ENCODE measurements around the gene LRP1B. TPM values are rescaled to one million over a fixed set of nuclear protein-coding genes. Genes with fewer than 3 reads are reported as not detected.

The LRP1B gene
- total and polyA plus RNA-seq, 2 of the 8 experiments (the other 6 are each of a cell fraction or from before 2014, with no cell fraction given): 0.03 TPM; not detected in 1

DNA sequence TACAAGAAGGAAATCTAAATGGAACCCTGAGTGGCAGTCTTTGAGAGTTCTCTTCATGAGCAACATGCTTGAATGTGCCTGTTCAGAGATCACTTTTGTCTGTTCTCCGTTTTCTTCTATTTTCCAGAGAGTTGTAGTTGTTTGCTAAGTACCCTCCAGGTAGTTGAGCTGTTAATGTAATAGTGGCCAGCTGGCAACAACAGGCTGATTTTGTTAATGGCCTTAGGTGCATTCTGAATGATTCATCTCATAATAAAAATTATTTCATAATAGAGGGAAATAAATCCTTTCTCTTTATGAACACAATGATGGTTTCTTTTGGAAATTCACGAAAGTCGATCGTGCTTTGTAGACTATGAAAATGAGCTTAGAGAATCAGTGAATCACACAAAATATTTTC is 136.8 kb downstream of the LRP1B start:
- 95% methylated on average over 4 of the region's 4 CpGs; no CpG with 5 or more reads in 1 of the 2 experiments for WGBS, 2 experiments (ENCODE audit: extremely low coverage in 1 of 2, insufficient coverage in 1 of 2, insufficient read length in 1 of 2, insufficient replicate concordance in 2 of 2, low coverage in 1 of 2, low lambda C conversion rate in 2 of 2, missing lambda C conversion rate in 1 of 2)
- Histone ChIP-seq H3K14ac (ENCODE audit: insufficient read length) (no peak overlapping the region), H3K9me3 (ENCODE audit: insufficient read depth in 2 of 2, low read depth in 1 of 2, low read length in 1 of 2) (no peaks in the 10 kb centered on the region), H3K23me2 (ENCODE audit: low read depth, low read length) (no peaks in the 10 kb centered on the region), H2BK12ac (ENCODE audit: low read depth, low read length) (no peak overlapping the region), H3K56ac (replicated peaks; ENCODE audit: insufficient read length, low read depth, low read length) (no peak overlapping the region), H4K8ac (ENCODE audit: extremely low read depth, insufficient read depth, low read length) (no peak overlapping the region), H3K23ac (ENCODE audit: insufficient read length) (no peak overlapping the region), H3K36me3 (ENCODE audit: control insufficient read depth in 2 of 4, insufficient read depth in 4 of 4, low read length in 3 of 4) (no peaks in the 10 kb centered on the region), H4K20me1 (replicated peaks in 1 of 2; ENCODE audit: control insufficient read depth in 1 of 2, insufficient read depth in 2 of 2, low read length in 2 of 2) (no peaks in the 10 kb centered on the region), H3K79me1 (ENCODE audit: low read depth, low read length) (no peaks in the 10 kb centered on the region), H4K91ac (replicated peaks; ENCODE audit: insufficient read length, low read length) (no peak overlapping the region), H2BK15ac (ENCODE audit: low read length) (no peak overlapping the region), H2BK20ac (ENCODE audit: low read length) (no peak overlapping the region), H2AFZ (ENCODE audit: low read length) (no peak overlapping the region), H2AK5ac (ENCODE audit: low read depth, low read length) (no peak overlapping the region), H3K18ac (ENCODE audit: extremely low read depth, low read length) (no peak overlapping the region), H3K4ac (replicated peaks; ENCODE audit: insufficient read length, low read depth, low read length) (no peak overlapping the region), H3K79me2 (ENCODE audit: control insufficient read depth in 1 of 2, insufficient read depth in 2 of 2, low read length in 2 of 2) (no peaks in the 10 kb centered on the region), H3K4me1 (replicated peaks in 1 of 4; ENCODE audit: control insufficient read depth in 3 of 4, insufficient read depth in 4 of 4, low read length in 3 of 4) (no peaks in the 10 kb centered on the region), H4K5ac (ENCODE audit: insufficient read length, low read depth, low read length) (no peak overlapping the region), H3K9ac (replicated peaks in 1 of 4; ENCODE audit: extremely low read depth in 1 of 4, low read depth in 3 of 4, low read length in 3 of 4) (no peak overlapping the region), H3K27ac (ENCODE audit: low read depth, low read length) (no peak overlapping the region), H2BK5ac (ENCODE audit: low read depth, low read length) (no peak overlapping the region), H3K4me2 (ENCODE audit: insufficient read depth in 1 of 2, low read depth in 2 of 2, low read length in 2 of 2) (no peak overlapping the region), H3K4me3 (ENCODE audit: extremely low read depth in 1 of 4, insufficient read depth in 2 of 4, low read depth in 3 of 4, low read length in 4 of 4) (no peak overlapping the region), H3K27me3 (replicated peaks in 1 of 4; ENCODE audit: control insufficient read depth in 3 of 4, extremely low read depth in 1 of 4, insufficient read depth in 3 of 4, low read length in 3 of 4) (no peaks in the 10 kb centered on the region), H2BK120ac (replicated peaks; ENCODE audit: low read depth, low read length) (no peak overlapping the region)
- FAIRE-seq: no peak
- TF ChIP-seq, protein P1, sequence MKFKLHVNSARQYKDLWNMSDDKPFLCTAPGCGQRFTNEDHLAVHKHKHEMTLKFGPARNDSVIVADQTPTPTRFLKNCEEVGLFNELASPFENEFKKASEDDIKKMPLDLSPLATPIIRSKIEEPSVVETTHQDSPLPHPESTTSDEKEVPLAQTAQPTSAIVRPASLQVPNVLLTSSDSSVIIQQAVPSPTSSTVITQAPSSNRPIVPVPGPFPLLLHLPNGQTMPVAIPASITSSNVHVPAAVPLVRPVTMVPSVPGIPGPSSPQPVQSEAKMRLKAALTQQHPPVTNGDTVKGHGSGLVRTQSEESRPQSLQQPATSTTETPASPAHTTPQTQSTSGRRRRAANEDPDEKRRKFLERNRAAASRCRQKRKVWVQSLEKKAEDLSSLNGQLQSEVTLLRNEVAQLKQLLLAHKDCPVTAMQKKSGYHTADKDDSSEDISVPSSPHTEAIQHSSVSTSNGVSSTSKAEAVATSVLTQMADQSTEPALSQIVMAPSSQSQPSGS (IDR thresholded peaks at IDR 0.05; ENCODE audit: low read length): no peak
- no peak for TF ChIP-seq ASH2L (IDR thresholded peaks at IDR 0.05; ENCODE audit: low read length)
- TF ChIP-seq CTBP2 (IDR thresholded peaks at IDR 0.05; ENCODE audit: borderline replicate concordance, insufficient read depth, insufficient read length, low read length): no peak
- no peak for TF ChIP-seq GTF2F1 (IDR thresholded peaks at IDR 0.05; ENCODE audit: borderline replicate concordance, low read depth, low read length)
- no peak for TF ChIP-seq SIRT6 (IDR thresholded peaks at IDR 0.05; ENCODE audit: low read length)
- TF ChIP-seq, protein P2, sequence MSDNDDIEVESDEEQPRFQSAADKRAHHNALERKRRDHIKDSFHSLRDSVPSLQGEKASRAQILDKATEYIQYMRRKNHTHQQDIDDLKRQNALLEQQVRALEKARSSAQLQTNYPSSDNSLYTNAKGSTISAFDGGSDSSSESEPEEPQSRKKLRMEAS (IDR thresholded peaks at IDR 0.05): no peak
- TF ChIP-seq SIX5 (IDR thresholded peaks at IDR 0.05; ENCODE audit: low read depth, low read length): no peak
- TF ChIP-seq PHF8 (conservative IDR thresholded peaks at IDR 0.05; ENCODE audit: low read depth, low read length): no peak
- TF ChIP-seq ZNF274 (IDR thresholded peaks at IDR 0.05; ENCODE audit: borderline replicate concordance, extremely low read depth, low read length): no peak
- no peak for TF ChIP-seq POU5F1 (IDR thresholded peaks at IDR 0.05; ENCODE audit: low read depth, low read length)
- TF ChIP-seq MAFK (IDR thresholded peaks at IDR 0.05; ENCODE audit: low read depth, low read length): no peak
- no peak for TF ChIP-seq CBX8 (IDR thresholded peaks at IDR 0.05; ENCODE audit: borderline replicate concordance, low read depth, low read length)
- TF ChIP-seq RBBP5 (IDR thresholded peaks at IDR 0.05; ENCODE audit: borderline replicate concordance, low read depth, low read length): no peak
- POLR2A ChIA-PET (ENCODE audit: partially characterized antibody): no interaction called here
- DNase-seq (ENCODE audit: low read depth in 1 of 2, low spot score in 2 of 2): no peak
- CTCF ChIA-PET (ENCODE audit: partially characterized antibody): no interaction called here

All from H1 (cell line).